Subcutaneous adipose tissue (tissue), 4 donors: ENCODE data around the gene HIVEP3. TPM values are rescaled to one million over a fixed set of nuclear protein-coding genes. Genes with fewer than 3 reads are reported as not detected.

Source experiments
- CTCF ChIP-seq: fragments of 450-650 bp; IDR thresholded peaks from one replicate; pipeline ENCODE4 v1.5.1; 2016; ENCODE audit warnings: low read depth, mild to moderate bottlenecking, control low read depth, antibody characterized with exemption, moderate library complexity
- total RNA-seq, 4 donors: library from RNA; depleted of rRNA; stranded (reverse); fragments of >200 nt; gene quantifications; one replicate each; pipeline ENCODE4 v1.1.0, GENCODE V29; 2016

The HIVEP3 gene
- total RNA-seq, 4 donors from 2014 or later, result 2.4 to 9.6 (median 5.0) TPM

GRCh38 chr1:41740058-41740457, 178.7 kb downstream of the HIVEP3 start:
- no peak for TF ChIP-seq CTCF

GRCh38 chr1:41739061-41739955, 179.4 kb downstream of the HIVEP3 start:
- no peak for TF ChIP-seq CTCF

GRCh38 chr1:41738475-41738874, 180.2 kb downstream of the HIVEP3 start:
- TF ChIP-seq CTCF, result no peak

- TF ChIP-seq CTCF, result no peak
Measured at GRCh38 chr1:41738006-41738405, 180.7 kb downstream of the HIVEP3 start.

GRCh38 chr1:41735631-41736260, 183.0 kb downstream of the HIVEP3 start:
- TF ChIP-seq CTCF, result no peak

GRCh38 chr1:41735139-41735538, 183.6 kb downstream of the HIVEP3 start:
- no peak for TF ChIP-seq CTCF

GRCh38 chr1:41734201-41734970, 184.3 kb downstream of the HIVEP3 start:
- TF ChIP-seq CTCF, result no peak
